Astrocyte of the cerebellum (primary cell): Measurements from ENCODE around the gene CD274.

Experiments
- DNase-seq: peaks from one replicate; pipeline ENCODE4 v3.0.0-alpha.2; 2011; ENCODE audit warnings: low read depth
- H3K4me3 ChIP-seq: 2 replicates; pipeline ENCODE4 v1.5.1; 2011; ENCODE audit warnings: mild to moderate bottlenecking, low read depth, low read length, moderate library complexity
- CTCF ChIP-seq: IDR thresholded peaks from 2 replicates; pipeline ENCODE4 v1.5.1; 2012; ENCODE audit warnings: low read length, low read depth, moderate library complexity, mild to moderate bottlenecking; ENCODE audit errors: missing control alignments
- in situ Hi-C: cut with HindIII; loops from 2 replicates; pipeline ENCODE4 v1.10.0; 2017; ENCODE audit warnings: low sequenced_read_pairs

Gene CD274

GRCh38 chr9:5450359-5451091 is at the start of gene CD274:
TSS of gene CD274 (plus strand) at chr9:5450542. CDS start at chr9:5456114, 5,572 bp downstream.
- TF ChIP-seq CTCF = peak; percentile 71
- no peak for DNase-seq
- peak within 1 kb of the TSS; percentile 43 for H3K4me3 ChIP-seq
- in situ Hi-C loops = loop anchor here (10.0 kb wide), 1 partner anchor 84 kb away; no protein-coding TSS in a partner anchor

- DNase-seq = no peak
- no peak overlapping the region for H3K4me3 ChIP-seq
- in situ Hi-C loops = no loop called here
- no peak for TF ChIP-seq CTCF
Measured at GRCh38 chr9:5402217-5402616, 48.1 kb upstream of the CD274 start.

- no peak overlapping the region for H3K4me3 ChIP-seq
- no peak for DNase-seq
- no peak for TF ChIP-seq CTCF
- in situ Hi-C loops = no loop called here
Measured at GRCh38 chr9:5408596-5408995, 41.7 kb upstream of the CD274 start.

- TF ChIP-seq CTCF = no peak
- no peak overlapping the region for H3K4me3 ChIP-seq
- no peak for DNase-seq
- in situ Hi-C loops = no loop called here
Measured at GRCh38 chr9:5416953-5417352, 33.4 kb upstream of the CD274 start.

- no peak for TF ChIP-seq CTCF
- in situ Hi-C loops = no loop called here
- no peak for DNase-seq
- H3K4me3 ChIP-seq = no peak overlapping the region
Measured at GRCh38 chr9:5418481-5418880, 31.9 kb upstream of the CD274 start.

- no peak overlapping the region for H3K4me3 ChIP-seq
- TF ChIP-seq CTCF = no peak
- in situ Hi-C loops = no loop called here
- no peak for DNase-seq
Measured at GRCh38 chr9:5419987-5420386, 30.4 kb upstream of the CD274 start.
